HG03139 (cell line): ENCODE results near the gene ANKRD24.
"Not testable (repeated sequence)": the region's sequence is repeated elsewhere in the genome, so short reads cannot be mapped to it uniquely, and the experiment has no call there.

Experiments used
- ATAC-seq: cut with Tn5 transposase; IDR thresholded peaks from one replicate; pipeline ENCODE4 v1.9.1; 2021; ENCODE audit not compliant: unreplicated experiment

ANKRD24 gene

GRCh38 chr19:4173479-4174212, 8.8 kb upstream of the ANKRD24 start:
- no peak for ATAC-seq

GRCh38 chr19:4174213-4174894, 8.1 kb upstream of the ANKRD24 start:
- no peak for ATAC-seq

- ATAC-seq, result no peak
Measured at GRCh38 chr19:4174895-4175668, 7.4 kb upstream of the ANKRD24 start.

- no peak for ATAC-seq
Measured at GRCh38 chr19:4175669-4175931, 6.9 kb upstream of the ANKRD24 start.

GRCh38 chr19:4177146-4177545, 5.3 kb upstream of the ANKRD24 start:
- ATAC-seq, result no peak

GRCh38 chr19:4178990-4179389, 3.5 kb upstream of the ANKRD24 start:
- ATAC-seq, result no peak

GRCh38 chr19:4181053-4181508, 1.4 kb upstream of the ANKRD24 start:
- no peak for ATAC-seq

- ATAC-seq, result no peak
Measured at GRCh38 chr19:4183967-4184717, 1.7 kb downstream of the ANKRD24 start.

GRCh38 chr19:4184718-4185352, 2.3 kb downstream of the ANKRD24 start:
- no peak for ATAC-seq

- no peak for ATAC-seq
Measured at GRCh38 chr19:4185413-4186086, 3.1 kb downstream of the ANKRD24 start.

- ATAC-seq, result no peak
Measured at GRCh38 chr19:4186087-4186993, 3.9 kb downstream of the ANKRD24 start.

- ATAC-seq, result no peak
Measured at GRCh38 chr19:4187313-4188122, 5.0 kb downstream of the ANKRD24 start.

GRCh38 chr19:4189641-4190040, 7.2 kb downstream of the ANKRD24 start:
- ATAC-seq, result no peak

GRCh38 chr19:4192537-4192936, 10.0 kb downstream of the ANKRD24 start:
- not testable (repeated sequence) for ATAC-seq

- no peak for ATAC-seq
Measured at GRCh38 chr19:4194353-4194752, 11.9 kb downstream of the ANKRD24 start.

- no peak for ATAC-seq
Measured at GRCh38 chr19:4196009-4196408, 13.5 kb downstream of the ANKRD24 start.

- no peak for ATAC-seq
Measured at GRCh38 chr19:4196587-4197148, 14.2 kb downstream of the ANKRD24 start.

- ATAC-seq, result no peak
Measured at GRCh38 chr19:4197228-4197624, 14.7 kb downstream of the ANKRD24 start.
